Measurements from ENCODE around the gene FZD1.

FZD1 gene

DNA sequence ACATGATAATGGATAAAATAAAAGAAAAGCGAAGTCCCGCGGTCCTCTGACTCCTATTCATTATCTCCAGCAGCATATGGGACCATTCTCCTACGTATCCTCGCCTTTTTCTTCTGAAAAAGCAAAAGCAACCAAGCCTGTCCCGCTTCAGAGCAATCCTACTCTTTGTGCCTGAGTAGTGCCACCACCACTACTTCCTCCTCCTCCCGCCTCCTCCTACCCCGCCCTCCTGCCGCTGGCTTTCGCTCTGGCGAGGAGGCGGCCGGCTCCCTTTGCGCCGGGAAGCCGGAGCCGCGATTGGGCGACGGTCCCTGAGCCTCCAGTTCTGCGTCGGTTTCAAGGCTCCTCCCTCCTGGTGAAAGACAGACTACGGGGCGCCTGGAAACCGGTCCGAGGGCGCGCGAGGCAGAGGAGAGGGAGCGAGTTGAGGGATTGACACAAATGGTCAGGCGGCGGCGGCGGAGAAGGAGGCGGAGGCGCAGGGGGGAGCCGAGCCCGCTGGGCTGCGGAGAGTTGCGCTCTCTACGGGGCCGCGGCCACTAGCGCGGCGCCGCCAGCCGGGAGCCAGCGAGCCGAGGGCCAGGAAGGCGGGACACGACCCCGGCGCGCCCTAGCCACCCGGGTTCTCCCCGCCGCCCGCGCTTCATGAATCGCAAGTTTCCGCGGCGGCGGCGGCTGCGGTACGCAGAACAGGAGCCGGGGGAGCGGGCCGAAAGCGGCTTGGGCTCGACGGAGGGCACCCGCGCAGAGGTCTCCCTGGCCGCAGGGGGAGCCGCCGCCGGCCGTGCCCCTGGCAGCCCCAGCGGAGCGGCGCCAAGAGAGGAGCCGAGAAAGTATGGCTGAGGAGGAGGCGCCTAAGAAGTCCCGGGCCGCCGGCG, at the start of gene FZD1:
FZD1 (plus strand) TSS at position 388 of the 878 bp plus-strand sequence; CDS start at position 836, 448 bp downstream.
- in situ Hi-C loops (cut with HindIII; ENCODE audit: low sequenced_read_pairs), result no loop called here
- peak; percentile 96 for DNase-seq (ENCODE audit: low read depth)
- TF ChIP-seq, protein P1, sequence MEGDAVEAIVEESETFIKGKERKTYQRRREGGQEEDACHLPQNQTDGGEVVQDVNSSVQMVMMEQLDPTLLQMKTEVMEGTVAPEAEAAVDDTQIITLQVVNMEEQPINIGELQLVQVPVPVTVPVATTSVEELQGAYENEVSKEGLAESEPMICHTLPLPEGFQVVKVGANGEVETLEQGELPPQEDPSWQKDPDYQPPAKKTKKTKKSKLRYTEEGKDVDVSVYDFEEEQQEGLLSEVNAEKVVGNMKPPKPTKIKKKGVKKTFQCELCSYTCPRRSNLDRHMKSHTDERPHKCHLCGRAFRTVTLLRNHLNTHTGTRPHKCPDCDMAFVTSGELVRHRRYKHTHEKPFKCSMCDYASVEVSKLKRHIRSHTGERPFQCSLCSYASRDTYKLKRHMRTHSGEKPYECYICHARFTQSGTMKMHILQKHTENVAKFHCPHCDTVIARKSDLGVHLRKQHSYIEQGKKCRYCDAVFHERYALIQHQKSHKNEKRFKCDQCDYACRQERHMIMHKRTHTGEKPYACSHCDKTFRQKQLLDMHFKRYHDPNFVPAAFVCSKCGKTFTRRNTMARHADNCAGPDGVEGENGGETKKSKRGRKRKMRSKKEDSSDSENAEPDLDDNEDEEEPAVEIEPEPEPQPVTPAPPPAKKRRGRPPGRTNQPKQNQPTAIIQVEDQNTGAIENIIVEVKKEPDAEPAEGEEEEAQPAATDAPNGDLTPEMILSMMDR (IDR thresholded peaks at IDR 0.05; ENCODE audit: low read depth, low read length, missing control alignments), result peak; percentile 11
- peak within 1 kb of the TSS; percentile 59 for H3K4me3 ChIP-seq (ENCODE audit: low read depth, low read length)

DNA sequence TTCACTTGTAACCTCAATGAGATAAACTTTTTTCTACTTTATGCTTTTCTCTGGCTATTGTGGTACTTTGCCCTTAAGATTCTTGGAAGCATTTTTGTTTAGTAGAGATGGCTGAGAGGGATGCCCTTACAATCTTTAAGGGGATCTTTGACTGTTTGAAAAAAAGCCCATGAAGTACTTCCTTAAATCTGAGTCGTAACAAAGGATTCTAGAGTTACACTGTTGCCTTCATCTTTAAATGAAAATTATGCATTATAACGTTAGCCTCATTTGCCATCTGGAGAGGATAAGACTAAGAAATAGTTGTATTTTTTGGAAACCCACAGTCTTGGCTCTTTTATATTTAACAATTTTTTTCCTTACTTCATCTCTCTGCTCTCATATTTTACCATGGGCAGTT, 37.8 kb upstream of the FZD1 start:
- in situ Hi-C loops (cut with HindIII; ENCODE audit: low sequenced_read_pairs), result no loop called here
- TF ChIP-seq, protein P1 (IDR thresholded peaks at IDR 0.05; ENCODE audit: low read depth, low read length, missing control alignments), result no peak
- H3K4me3 ChIP-seq (ENCODE audit: low read depth, low read length), result no peak overlapping the region
- no peak for DNase-seq (ENCODE audit: low read depth)

DNA sequence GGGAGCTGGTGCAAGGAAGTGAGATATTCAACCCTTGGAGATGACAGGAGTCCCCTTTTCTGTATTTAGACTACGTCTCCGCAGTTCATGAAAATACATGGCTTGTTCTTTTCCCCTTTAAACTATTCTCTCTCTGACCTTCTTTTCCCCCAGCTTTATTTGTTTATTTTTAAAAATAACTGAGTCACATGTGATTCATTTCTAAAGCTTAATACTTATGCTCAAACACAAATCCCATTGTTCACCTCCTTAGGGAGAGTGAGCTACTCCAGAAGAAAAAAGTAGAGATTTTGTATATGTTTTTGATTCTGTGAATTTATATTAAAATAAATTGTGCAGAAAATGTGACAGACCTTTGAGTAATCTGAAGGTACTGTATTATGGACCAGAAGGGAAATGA, 35.9 kb upstream of the FZD1 start:
- in situ Hi-C loops (cut with HindIII; ENCODE audit: low sequenced_read_pairs), result no loop called here
- DNase-seq (ENCODE audit: low read depth), result no peak
- H3K4me3 ChIP-seq (ENCODE audit: low read depth, low read length), result no peak overlapping the region
- TF ChIP-seq, protein P1 (IDR thresholded peaks at IDR 0.05; ENCODE audit: low read depth, low read length, missing control alignments), result no peak

DNA sequence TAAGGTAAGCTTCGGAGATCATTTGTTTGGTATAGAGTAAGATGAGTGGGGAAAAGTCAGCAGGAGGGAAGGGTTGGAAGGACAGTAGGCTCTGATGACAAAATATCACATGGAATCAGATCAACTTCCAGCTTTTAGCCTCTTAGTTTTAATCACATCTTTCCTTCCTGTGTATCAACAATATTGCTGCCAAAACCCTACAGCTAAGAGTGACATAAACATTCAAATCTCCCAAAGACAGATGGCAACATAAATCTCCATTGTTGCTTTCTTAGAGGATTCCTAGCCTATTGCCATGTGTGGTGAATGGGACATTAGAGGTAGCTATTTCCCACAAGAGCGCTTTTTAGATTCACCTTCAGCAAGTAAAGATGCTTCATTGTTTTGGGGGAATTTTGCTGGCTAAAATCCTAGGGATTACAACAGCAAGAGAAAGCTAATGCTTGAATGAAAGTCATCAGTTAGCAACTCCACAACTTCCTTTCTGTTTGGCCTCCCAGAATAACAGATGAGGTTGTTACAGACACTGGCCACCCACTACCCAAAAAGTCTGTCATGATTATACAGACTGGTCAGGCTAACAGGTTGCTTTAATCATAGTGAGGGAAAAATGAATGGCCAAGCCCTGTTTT, 35.2 kb upstream of the FZD1 start:
- in situ Hi-C loops (cut with HindIII; ENCODE audit: low sequenced_read_pairs), result no loop called here
- H3K4me3 ChIP-seq (ENCODE audit: low read depth, low read length), result no peak overlapping the region
- TF ChIP-seq, protein P1 (IDR thresholded peaks at IDR 0.05; ENCODE audit: low read depth, low read length, missing control alignments), result no peak
- no peak for DNase-seq (ENCODE audit: low read depth)

DNA sequence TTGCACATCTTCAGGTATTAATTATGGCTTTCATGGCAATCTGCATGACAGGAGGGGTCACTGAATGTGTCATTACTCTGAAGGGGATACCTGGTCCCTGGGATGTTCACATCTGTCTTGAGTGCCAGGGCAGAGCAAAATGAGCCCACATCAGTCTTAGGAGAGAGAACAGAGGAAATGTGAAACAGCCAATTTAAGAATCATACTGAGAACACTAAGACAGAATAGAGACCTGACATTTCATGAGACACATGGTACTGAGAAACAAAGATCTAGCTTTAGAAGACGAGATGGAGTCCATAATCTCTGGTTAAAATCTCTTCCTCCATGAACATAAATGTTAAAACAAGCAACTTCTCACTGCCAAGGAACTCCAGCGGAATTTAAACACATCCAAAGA, 34.1 kb upstream of the FZD1 start:
- in situ Hi-C loops (cut with HindIII; ENCODE audit: low sequenced_read_pairs), result no loop called here
- no peak overlapping the region for H3K4me3 ChIP-seq (ENCODE audit: low read depth, low read length)
- no peak for DNase-seq (ENCODE audit: low read depth)
- TF ChIP-seq, protein P1 (IDR thresholded peaks at IDR 0.05; ENCODE audit: low read depth, low read length, missing control alignments), result no peak

DNA sequence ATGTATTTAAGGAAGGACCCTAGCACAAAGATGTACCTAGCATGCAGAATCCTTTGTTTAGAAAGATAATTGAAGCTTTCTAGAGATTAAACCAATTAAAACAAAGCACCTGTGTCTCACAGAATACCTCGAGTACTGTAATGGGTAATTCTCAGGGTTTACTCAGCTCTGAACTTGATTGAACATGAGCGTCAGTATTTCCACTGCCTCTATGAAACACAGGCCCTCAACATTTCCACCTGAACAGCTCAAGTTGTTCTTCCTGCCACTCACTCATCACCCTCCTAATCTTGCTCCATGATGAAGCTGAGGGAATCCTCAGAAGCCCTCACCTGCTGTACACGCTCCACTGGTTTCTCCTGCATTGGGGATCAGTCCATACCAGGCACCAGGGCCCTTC, 33.7 kb upstream of the FZD1 start:
- TF ChIP-seq, protein P1 (IDR thresholded peaks at IDR 0.05; ENCODE audit: low read depth, low read length, missing control alignments), result no peak
- no peak overlapping the region for H3K4me3 ChIP-seq (ENCODE audit: low read depth, low read length)
- in situ Hi-C loops (cut with HindIII; ENCODE audit: low sequenced_read_pairs), result no loop called here
- DNase-seq (ENCODE audit: low read depth), result no peak
